Fibroblast of skin of left biceps (primary cell): ENCODE results near the gene DNAAF5.

Experiments
- DNase-seq, 2 experiments: peaks; one replicate each; pipeline ENCODE4 v3.0.0-alpha.2; 2013; ENCODE audit warnings: low read depth in 2 of 2

Gene DNAAF5

GRCh38 chr7:767941-768731 lies 41.6 kb downstream of the DNAAF5 start:
- DNase-seq: no peak

- DNase-seq: no peak
Measured at GRCh38 chr7:768881-769504, 42.5 kb downstream of the DNAAF5 start.

GRCh38 chr7:770336-770735 lies 43.8 kb downstream of the DNAAF5 start:
- no peak for DNase-seq

- no peak for DNase-seq
Measured at GRCh38 chr7:770741-771166, 44.3 kb downstream of the DNAAF5 start.

- no peak for DNase-seq
Measured at GRCh38 chr7:771234-772004, 44.9 kb downstream of the DNAAF5 start.

GRCh38 chr7:772005-772294 lies 45.5 kb downstream of the DNAAF5 start:
- DNase-seq: no peak

GRCh38 chr7:772392-772791 lies 45.9 kb downstream of the DNAAF5 start:
- DNase-seq: no peak

GRCh38 chr7:772861-773621 lies 46.5 kb downstream of the DNAAF5 start:
- no peak for DNase-seq

GRCh38 chr7:773622-773915 lies 47.1 kb downstream of the DNAAF5 start:
- no peak for DNase-seq

GRCh38 chr7:774161-775109 lies 47.9 kb downstream of the DNAAF5 start:
- no peak for DNase-seq

GRCh38 chr7:776381-776780 lies 49.9 kb downstream of the DNAAF5 start:
- no peak for DNase-seq

- no peak for DNase-seq
Measured at GRCh38 chr7:776992-777727, 50.7 kb downstream of the DNAAF5 start.

- no peak for DNase-seq
Measured at GRCh38 chr7:777728-778078, 51.2 kb downstream of the DNAAF5 start.

GRCh38 chr7:778271-778967 lies 51.9 kb downstream of the DNAAF5 start:
- no peak for DNase-seq

- DNase-seq: no peak
Measured at GRCh38 chr7:778968-779451, 52.5 kb downstream of the DNAAF5 start.

- DNase-seq: no peak
Measured at GRCh38 chr7:779480-779879, 53.0 kb downstream of the DNAAF5 start.

GRCh38 chr7:780081-780480 lies 53.6 kb downstream of the DNAAF5 start:
- no peak for DNase-seq

- DNase-seq: no peak
Measured at GRCh38 chr7:780516-780915, 54.0 kb downstream of the DNAAF5 start.

GRCh38 chr7:781186-781849 lies 54.8 kb downstream of the DNAAF5 start:
- no peak for DNase-seq
